NCI-H187 treated with DMSO at 0.1 percent for 48 hours (cell line): Measurements from ENCODE around the gene G6PC2.
"Not testable (repeated sequence)": the region's sequence is repeated elsewhere in the genome, so short reads cannot be mapped to it uniquely, and the experiment has no call there.

Experiments used
- DNase-seq: peaks from one replicate; lab custom pipeline; 2025; lab: John Stamatoyannopoulos, UW

The G6PC2 gene, protein sequence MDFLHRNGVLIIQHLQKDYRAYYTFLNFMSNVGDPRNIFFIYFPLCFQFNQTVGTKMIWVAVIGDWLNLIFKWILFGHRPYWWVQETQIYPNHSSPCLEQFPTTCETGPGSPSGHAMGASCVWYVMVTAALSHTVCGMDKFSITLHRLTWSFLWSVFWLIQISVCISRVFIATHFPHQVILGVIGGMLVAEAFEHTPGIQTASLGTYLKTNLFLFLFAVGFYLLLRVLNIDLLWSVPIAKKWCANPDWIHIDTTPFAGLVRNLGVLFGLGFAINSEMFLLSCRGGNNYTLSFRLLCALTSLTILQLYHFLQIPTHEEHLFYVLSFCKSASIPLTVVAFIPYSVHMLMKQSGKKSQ

GRCh38 chr2:168901003-168901402 lies at the start of gene G6PC2:
TSS of gene G6PC2 (plus strand) at chr2:168901291. CDS start at chr2:168901332, 41 bp downstream.
- no peak for DNase-seq

DNA sequence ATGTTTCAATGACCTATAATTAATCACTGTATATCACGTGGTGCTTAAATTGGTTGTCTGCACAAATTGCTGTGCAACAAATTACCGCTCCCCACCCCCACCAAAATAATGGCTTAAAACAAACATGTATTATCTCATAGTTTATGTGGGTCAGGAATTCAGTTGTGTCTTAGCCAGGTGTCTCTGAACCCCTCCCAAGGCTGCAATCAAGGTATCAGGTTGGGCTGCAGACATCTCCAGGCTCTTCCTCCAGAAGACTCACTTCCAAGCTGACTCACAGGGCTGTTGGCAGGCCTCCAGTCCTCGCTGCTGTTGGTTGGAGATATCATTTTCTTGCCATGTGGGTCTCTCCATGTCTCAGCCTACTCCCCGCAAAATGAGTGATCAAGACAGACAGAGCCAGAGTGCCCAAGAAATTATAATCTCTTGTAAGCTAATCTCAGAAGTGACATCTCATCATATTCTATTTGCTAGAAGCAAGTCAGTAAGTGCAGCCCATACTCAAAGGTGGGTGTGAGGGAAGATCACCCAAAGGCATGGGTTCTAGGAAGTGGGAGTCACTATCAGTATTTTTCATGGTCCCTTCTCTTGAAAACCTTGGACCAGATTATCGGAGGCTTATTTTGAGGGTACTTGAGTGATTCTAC lies 49.3 kb upstream of the G6PC2 start:
- DNase-seq = no peak

DNA sequence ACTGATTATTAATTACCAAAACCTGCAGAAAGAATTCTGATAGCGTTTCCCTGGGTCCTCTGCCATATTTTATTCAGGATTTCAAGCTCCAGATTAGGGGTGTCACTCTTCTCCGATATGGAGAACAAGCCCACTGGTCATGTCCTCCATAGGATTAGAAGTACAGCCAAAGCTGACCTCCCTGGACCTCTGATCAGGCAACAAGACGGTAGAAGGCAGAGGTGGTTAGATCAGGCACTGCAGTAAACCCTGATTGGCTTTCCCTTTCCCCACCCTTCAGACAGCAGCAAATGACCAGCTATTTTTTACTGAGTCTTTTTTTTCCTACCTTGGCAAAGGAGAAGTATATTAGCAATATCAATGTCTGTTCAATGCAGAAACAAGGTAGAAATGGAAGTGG lies 48.6 kb upstream of the G6PC2 start:
- no peak for DNase-seq

DNA sequence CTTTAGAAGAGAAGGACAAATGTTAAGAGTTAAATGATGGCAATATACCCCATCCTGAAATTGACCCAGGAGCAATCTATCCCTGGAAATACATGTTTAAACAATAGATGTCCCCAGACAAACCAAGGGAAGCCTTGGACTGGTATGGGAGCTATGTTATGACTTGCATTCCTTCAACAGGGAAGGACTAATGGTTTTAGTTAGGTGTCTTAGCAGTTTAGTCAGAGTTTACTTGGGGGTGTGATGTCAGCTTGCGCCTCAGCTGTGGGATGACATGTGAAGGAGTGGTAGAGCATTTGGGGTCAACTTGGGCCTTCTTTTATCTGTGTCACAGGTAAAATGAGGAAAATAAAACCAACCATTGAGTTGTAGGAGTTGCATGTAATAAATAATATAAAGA lies 47.6 kb upstream of the G6PC2 start:
- DNase-seq = no peak

DNA sequence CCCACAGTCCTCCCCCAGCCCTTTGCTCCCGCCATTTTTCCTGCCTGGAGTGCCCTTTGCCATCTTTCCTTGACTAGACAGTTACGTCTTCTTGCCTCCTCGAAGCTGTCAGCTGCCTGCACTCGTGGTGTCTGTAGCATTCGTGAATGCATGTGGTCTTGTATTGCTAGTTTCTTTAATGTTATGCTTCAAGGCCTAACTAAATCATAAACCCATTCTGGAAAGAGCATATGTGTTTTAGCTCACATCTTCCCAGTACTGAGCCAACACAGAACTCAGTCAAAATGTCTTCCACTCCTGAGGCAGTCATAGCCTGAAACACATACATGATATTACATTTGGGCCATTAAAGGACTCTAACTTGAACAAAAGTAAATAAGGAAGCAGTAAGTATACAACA lies 46.4 kb upstream of the G6PC2 start:
- no peak for DNase-seq

DNA sequence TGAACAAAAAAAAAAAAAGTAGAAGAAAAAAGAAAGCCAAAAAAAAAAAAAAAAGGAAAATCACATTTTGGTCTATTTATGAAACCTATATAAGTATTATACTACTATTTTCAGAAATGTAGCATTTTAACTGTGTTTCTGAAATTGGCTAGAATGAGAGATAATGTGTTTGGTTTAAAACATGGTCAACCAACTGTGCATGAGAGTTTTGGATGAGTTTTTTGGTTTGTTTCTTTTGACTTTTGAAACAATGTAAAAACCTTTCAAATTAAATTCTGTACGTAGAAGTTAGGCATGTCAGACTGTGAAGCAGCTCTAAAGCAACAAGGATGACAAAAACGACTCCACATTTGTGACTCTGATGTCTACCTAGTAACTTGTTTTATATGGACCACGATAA lies 45.5 kb upstream of the G6PC2 start:
- no peak for DNase-seq

GRCh38 chr2:168858146-168858545 lies 42.9 kb upstream of the G6PC2 start:
- no peak for DNase-seq

DNA sequence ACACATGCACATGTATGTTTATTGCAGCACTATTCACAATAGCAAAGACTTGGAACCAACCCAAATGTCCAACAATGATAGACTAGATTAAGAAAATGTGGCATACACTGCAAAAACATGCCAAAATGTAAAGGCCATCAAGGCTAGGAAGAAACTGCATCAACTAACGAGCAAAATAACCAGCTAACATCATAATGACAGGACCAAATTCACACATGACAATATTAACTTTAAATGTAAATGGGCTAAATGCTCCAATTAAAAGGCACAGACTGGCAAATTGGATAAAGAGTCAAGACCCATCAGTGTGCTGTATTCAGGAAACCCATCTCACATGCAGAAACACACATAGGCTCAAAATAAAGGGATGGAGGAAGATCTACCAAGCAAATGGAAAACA lies 33.9 kb upstream of the G6PC2 start:
- DNase-seq = not testable (repeated sequence)

GRCh38 chr2:168870369-168870768 lies 30.7 kb upstream of the G6PC2 start:
- DNase-seq = not testable (repeated sequence)

DNA sequence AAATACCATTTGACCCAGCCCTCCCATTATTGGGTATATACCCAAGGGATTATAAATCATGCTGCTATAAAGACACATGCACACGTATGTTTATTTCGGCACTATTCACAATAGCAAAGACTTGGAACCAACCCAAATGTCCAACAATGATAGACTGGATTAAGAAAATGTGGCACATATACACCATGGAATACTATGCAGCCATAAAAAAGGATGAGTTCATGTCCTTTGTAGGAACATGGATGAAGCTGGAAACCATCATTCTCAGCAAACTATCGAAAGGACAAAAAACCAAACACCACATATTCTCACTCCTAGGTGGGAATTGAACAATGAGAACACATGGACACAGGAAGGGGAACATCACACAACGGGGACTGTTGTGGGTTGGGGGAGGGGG lies 30.3 kb upstream of the G6PC2 start:
- not testable (repeated sequence) for DNase-seq

DNA sequence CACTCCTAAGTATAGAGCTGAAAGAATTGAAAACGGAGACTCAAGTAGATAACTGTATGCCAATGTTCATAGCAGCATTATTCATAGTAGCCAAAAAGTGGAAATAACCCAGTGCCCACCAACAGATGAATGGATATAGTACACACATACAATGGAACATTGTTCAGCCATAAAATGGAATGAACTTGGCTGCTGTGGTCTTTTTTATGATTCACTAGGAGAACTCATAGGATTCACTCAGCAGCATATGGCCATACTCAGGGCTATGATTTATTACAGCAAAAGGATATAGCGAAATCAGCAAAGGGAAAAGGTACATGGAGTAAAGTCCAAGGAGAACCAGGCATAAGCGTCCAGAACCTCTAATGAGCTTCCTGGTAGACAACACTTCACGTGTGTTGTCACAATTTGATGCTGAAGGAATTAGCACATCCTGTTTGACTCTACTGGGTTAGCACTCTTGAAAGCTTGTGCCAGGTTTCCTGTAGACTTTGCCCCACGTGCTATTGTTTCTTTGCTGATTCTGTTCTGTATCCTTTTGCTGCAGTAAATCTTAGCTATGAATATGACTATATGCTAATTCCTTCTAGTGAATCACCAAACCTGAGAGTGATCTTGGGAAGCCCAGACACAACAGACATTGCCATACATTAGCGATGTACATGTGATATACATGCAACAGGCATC lies 26.6 kb upstream of the G6PC2 start:
- no peak for DNase-seq

DNA sequence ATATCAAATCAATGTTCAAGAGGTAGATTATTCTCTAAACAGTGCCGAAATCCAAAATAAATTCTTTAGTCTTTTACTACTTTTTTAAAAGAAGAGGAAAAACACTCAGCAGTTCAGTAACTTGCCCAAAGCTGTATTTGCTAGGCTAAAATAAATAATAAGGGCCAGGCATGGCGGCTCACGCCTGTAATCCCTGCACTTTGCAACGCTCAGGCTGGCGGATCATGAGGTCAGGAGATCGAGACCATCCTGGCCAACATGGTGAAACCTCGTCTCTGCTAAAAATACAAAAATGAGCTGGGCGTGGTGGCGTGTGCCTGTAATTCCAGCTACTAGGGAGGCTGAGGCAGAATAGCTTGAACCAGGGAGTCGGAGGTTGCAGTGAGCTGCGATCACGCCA lies 18.9 kb upstream of the G6PC2 start:
- DNase-seq = not testable (repeated sequence)

GRCh38 chr2:168884975-168885374 lies 16.1 kb upstream of the G6PC2 start:
- DNase-seq = no peak

- DNase-seq = no peak
Observed at GRCh38 chr2:168889635-168890005, 11.5 kb upstream of the G6PC2 start.

GRCh38 chr2:168890006-168890782 lies 10.9 kb upstream of the G6PC2 start, which contains the start of gene SPC25:
TSS of gene SPC25 (minus strand) at chr2:168890430. CDS start at chr2:168889519, 911 bp downstream.
- DNase-seq = peak; percentile 61

- no peak for DNase-seq
Observed at GRCh38 chr2:168892327-168892726, 8.8 kb upstream of the G6PC2 start.

DNA sequence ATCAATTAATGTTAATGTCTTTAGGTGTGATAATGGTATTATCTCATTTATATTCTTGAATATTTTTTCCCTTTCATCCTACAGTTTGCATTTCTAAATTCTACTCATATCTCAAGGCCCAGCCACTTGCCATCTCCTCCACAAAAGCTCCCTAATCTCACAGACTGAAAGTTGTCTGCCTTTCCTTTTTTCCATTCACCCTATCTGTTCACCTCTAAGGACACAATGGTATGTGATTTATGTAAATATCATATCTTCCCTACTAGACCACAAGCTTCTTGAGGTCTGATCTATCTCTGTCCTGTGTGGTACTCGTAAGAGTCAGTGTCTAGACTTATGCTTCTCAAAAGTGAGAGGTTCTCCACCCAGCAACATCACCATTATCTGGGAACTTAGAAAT lies 7.0 kb upstream of the G6PC2 start:
- DNase-seq = no peak

DNA sequence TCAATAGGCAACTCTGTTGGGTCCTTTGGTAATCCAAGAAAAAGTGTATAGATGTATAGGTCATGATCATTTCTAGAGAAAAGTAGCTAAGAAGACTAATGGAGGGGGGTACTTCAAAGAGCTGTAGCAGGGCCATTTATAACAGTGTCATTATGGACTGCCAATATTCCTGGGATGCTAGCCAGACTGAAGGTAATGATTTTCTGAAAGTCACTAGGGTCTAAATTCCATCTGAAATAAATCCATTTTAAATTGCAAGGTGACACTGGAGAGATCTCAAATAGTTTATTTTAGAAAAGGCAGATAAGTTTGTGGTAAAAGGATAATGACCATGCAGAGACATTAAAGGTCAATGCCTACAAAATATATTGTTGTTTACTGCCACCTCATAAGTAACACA lies 6.4 kb upstream of the G6PC2 start:
- DNase-seq = no peak

- no peak for DNase-seq
Observed at GRCh38 chr2:168895771-168896170, 5.3 kb upstream of the G6PC2 start.

- DNase-seq = no peak
Observed at GRCh38 chr2:168896783-168897182, 4.3 kb upstream of the G6PC2 start.

DNA sequence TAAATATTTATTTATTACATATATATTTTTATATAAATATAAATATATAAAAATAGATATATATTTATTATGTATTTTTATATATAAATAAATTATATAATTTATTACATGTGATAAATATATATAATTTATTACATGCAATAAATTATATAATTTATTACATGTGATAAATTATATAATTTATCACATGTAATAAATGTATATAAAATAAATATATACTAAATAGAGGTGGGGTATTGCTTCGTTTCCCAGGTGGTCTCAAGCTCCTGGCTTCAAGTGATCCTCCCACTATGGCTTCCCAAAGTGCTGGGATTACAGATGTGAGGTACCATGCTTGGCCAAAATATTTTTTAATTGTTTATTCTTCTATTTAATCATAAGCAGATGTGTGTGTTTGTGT lies 3.6 kb upstream of the G6PC2 start:
- no peak for DNase-seq

DNA sequence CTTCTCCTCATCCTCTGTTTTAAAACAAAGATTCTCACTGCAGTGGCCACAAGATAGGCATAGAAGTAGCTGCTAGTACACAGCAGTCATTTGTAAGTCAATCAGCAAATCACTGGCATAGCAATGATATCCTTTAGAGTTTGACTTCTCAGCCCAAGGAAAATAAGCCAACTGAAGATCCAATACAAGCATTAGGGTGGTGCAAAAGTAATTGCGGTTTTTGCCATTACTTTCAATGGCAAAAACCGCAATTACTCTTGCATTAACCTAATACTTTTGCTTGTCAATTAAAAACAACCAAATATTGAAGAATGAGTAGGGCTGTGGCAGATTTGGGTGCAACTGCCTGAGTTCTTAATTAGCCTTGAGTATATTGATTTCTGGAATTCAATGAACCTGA lies 2.8 kb downstream of the G6PC2 start:
- no peak for DNase-seq
